HG03521 (cell line): ENCODE data around the gene EPB41L4A.

Experiments used
- ATAC-seq: cut with Tn5 transposase; IDR thresholded peaks from one replicate; pipeline ENCODE4 v1.9.1; 2021; ENCODE audit warnings: mild to moderate bottlenecking, moderate library complexity; ENCODE audit not compliant: unreplicated experiment

The EPB41L4A gene

DNA sequence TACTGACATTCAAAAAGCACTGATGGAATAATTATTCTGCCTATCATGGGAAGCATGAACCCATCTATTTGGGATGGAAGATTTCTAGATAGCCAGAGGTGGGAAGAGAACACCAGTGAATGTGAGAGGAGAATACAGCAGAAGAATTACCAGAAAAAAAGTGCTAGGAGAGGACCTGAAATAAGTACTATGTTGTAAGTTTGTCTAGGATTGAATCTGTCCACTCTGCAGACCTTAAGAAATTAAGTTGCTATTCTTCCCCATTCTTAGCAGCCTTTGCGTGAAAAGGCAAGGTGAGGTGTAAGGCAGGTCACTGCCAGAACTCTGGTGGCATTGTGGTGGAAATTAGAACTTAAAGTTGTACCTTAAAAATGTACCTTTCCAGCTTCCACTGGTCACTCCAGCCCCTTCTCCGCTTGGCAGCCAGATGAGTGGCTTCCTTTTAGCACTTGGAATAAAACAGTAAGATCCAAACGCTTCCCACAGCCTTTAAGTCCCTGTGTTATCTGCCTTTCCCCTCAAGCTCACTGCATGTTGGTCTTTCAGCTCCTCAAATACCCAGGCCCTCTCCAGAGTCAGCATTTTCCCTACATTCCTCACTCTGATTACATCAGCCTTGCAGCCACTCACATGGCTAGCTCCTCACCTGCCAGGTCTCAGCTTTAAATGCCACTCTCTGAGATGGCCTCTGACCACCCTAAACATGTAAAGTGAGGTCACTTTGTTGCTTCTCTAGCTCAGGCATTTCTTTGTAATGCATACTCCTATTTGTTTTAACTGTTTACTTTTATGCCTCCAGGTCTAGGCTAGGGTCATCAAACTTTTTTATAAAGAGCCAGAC lies 253.0 kb downstream of the EPB41L4A start:
- no peak for ATAC-seq

DNA sequence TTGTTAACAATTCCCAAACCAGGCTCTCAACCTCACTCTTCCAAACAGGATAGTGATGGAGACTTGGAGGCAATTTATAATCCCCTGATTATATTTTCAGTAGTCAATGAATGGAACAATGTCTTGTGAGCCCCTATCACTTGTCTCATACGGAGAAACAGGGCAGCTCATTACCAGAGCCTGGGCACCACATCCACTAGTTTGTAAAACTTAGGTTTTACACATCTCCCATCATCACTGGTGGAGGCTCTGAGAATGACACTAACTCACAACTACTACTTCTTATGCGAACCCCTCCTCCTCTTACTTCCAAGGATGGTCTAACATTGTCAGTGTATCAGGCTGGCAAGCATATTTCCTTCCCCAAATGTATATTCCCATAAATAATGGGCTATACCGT lies 253.7 kb downstream of the EPB41L4A start:
- ATAC-seq = no peak

DNA sequence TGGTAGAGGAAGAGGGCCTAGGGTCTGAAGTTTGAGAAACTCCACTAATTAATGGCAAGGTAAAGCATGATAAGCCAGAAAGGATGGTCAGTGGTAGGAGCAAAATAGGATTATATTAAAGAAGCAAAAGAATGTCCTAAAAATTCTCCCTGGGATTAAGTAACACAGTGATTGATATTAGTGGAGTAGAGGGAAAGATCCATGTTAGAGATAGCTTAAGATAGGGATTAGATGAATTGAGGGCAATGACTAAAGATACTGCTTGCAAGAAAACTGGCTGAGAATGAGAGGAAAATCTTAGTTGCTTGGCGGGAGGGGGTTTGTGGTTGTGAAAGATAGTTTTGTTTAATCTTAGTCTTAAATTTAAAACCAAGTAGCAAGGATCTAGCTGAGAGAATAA lies 255.6 kb downstream of the EPB41L4A start:
- ATAC-seq = no peak

DNA sequence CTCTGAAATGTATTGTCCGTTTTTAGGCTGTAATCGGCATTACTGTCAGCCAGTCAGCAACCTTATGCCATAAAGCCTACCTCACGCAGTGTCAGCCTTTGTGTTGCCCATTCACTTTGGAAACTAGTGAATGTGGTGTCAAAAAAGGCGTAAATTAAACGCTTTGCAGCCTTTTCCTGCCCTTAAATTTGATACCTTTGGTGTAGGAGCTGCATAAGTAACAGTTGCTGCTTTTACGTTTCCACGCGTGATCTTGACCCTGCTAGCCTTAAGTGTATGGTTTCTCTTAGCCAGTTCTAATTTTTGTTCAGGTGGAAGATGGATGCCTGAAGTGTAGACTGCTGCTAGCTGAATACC lies 257.7 kb downstream of the EPB41L4A start:
- ATAC-seq = no peak

DNA sequence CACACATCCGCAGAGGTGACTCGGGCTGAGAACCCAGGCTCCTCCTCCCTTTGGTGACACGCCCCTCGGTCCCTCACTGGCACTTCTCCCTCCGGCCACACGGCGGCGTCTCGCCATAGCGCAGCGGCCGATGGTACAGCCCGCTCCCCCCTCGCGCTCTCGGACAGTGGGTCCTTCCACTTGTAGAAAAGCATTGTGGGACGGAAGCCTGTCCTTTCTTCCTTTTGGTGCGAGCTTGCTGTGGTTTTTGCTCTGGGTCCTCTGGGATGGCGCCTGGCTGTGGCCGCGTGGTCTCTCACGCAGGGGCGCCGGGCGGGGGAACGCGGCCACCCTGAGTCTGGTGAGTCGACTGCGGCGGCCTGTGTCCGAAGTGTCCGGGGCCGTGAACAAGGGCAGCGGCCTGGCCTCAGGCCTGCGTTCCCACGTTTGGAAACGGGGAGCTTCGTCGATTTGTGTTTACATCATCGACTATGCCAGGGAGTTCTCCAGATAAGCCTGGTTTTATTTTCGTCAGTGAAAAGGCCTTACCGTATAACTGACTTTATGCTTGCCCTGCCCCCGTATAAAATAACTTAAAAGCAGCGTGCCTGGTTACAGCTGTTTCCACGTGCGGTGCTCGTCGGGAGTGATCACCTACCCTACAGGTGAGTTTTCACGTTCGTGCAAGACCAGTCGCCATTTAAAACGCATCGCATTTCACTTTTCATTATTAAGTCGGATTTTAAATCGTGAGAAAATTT lies 258.3 kb downstream of the EPB41L4A start:
- peak; percentile 97 for ATAC-seq

DNA sequence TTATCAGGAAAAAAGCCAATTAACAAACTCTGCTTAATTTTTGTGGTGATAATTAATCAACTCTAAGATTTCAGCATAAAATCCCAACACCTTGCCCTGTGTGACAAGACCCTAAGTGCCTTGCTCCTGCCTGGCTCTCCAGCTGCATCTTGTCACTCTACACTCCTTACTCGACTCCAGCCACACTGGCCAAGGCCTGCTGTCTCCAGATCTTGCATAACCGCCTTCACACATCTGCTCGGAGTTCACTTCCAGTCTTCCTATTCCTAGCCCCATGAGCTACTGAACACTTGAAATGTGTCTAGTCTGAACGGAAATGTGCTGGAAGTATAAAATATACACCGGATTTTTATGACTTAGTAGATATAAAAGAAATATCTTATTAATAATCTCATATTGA lies 259.6 kb downstream of the EPB41L4A start:
- no peak for ATAC-seq

DNA sequence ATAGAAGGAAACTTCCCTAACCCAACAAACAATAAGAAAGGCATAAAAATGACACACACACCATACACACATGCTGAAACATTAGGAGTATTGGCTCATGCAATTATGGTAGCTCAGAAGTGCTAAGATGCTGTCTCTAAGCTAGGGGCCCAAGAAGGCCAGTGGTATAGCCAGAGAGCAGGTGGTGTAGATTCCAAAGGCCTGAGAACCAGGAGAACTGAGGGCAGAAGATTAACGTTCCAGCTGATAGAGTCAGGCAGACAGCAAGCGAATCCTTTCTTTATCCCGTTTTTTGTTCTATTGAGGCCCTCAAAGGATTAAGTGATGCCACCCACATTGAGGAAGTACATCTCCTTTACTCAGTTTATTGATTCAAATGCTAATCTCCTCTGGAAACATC lies 262.9 kb downstream of the EPB41L4A start:
- no peak for ATAC-seq

DNA sequence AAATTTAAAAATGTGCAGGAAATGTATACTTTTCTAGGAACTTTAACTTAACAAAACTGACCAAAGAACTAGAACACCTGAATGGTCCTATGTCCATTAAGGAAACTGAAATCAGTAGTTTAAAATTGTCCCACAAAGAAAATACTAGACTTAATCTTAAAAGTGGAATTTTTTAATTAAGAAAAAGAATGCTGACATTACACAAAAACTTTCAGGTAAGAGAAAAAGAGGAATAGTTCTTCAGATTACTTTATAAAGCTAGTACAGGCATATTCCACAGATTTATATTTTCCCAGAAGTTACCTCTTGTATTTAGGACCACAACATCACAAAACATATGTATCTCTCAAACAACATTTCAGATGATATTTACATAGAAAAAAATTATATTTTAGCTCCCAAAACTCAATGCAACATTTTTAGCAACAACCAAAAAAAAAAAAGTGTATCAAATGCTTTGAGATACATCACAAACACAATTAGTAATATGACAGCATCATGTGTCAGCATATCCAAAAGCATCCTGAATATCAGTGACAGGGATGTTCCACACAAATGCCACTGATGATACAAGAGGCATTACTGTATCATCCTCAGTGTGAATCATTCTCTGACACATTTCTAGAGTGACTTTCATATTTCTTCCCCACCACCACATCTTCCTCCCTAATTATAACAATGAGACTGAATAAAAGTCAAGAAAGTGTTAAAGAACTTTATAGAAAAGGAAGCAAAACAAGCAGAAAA lies 264.0 kb downstream of the EPB41L4A start:
- ATAC-seq = no peak

DNA sequence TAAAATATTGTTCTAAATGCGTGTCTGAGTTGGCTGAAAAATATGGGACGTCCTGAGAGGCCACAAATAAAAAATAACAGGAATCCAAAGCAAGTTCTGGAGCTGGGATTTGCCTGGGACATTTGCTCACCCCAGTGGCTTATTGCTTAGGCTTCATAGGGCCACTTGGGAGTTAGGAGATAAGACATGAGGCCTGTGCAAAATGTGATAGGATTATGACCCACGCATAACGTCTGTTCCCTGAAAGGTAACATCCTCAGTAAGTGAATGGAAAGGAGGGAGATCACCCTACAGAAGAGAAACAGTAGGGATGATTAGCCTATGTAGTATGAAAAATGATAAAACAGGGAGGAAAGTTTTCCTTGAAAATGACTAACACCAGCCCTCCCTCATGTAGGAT lies 269.4 kb downstream of the EPB41L4A start:
- no peak for ATAC-seq

DNA sequence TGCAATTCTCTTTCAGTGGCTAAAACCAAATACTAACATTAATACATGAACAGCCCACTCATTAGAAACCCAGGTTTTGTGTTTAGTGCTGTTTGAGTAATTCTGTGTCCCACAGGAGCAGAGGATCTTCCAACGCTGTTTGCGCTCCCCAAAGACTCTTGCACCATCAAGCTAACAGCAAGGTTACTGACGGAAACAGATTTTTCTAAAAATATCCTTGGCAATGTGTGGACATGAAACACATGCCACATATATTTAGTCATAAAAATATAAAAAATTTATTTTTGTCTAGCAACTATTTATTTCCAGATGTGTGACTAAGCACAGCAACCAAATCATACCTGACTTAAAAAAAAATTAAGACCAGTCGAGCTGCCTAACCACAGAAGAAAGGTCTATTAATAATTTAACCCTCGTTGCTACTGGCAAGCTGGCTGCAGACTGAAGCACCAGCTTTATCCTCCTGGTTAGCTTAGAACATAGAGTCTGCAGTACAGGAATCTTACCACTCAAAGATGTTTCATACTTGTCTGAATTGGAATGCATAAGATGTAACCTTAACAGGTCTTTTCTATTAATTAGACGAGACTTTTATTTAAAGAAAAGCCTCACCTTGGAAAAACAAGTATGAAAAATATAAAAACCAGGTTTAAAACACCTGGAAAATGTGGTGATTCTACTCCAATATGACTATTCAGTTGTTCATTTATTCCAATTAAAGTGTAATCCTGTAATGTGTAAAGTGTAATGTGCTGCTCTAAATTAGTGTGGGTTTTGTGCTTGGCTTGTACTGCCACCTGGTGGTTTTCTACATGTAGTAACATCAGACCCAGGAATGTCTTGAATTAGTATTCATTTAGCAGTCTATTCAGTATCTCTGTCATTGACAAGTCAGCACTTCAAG lies 272.5 kb downstream of the EPB41L4A start:
- peak; percentile 63 for ATAC-seq

DNA sequence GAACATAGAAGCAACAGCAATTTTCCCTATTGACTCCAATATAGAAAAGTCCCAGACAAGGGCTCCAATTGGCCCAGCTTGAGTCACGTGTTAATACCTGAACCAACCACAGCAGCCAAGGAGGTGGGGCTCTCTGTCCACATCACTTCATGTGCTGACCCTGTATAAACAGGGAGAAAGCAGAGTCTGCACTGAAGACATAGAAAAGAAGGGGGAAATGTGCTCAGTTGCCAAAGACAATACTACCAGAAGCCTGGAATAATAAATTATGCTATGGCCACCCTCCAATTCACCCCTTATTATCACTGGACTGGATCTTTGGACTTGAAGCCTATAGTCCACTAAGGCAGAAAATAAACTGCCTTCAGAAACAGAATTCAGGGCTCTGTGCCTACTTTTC lies 275.4 kb downstream of the EPB41L4A start:
- no peak for ATAC-seq

DNA sequence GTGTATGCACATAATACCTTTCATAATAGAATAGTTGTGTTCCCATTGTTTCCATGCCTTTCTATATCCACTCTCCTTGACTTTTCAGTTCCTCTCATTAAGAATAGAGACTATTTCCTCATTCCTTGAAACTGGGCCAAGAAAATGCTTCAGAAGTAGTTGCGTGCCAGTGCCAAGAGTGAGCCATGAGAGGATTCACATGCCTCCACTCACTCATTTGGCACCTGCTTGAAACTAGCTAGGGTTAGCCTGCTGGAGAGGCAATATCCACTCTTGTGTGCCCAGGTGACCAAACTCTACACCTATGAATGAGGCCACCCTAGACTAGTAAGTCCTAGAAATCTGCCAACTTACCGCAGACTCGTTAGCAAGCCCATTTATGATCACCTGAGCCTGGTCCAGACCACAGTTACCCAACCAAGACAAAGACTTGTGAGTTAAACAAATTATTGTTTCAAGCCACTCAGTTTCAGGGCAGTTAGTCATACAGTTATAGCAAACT lies 276.3 kb downstream of the EPB41L4A start:
- ATAC-seq = no peak

DNA sequence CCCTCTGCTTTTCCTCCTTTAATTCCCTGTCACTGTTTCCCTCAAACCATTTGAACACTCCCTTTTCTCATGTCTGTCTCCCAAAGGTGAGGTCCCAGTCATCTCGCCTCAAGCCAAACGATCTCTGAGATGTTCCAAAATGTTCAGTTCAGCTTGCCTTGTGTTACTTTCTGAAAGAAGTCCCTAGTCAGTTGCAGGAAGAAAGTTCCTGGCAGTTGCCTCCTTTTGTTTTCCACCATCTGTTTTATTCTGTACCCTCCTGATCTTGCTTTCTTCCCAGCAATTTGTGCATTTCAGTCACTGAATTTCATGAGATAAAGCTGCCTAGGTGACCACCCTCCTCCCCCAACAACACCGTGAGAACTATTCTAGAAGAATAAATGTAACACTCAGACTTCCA lies 277.5 kb downstream of the EPB41L4A start:
- ATAC-seq = no peak

DNA sequence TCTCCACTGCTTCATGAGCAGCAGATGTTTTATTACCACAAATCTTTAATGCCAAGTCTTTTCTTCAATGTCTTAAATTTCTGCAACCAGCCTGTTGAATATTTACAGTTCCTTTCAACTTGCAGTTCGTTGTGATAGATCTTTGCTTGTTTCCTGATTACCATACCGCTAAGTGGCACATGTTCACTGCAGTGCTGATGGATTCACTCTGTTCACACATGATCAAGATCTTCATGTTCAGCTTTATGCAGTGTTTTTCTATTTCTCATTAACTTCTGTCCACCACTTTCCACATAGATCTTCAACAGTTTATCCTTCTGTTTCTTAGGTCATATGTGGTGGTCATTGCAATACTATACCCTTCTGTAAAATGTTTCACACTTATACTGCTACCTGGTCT lies 280.6 kb downstream of the EPB41L4A start:
- no peak for ATAC-seq

DNA sequence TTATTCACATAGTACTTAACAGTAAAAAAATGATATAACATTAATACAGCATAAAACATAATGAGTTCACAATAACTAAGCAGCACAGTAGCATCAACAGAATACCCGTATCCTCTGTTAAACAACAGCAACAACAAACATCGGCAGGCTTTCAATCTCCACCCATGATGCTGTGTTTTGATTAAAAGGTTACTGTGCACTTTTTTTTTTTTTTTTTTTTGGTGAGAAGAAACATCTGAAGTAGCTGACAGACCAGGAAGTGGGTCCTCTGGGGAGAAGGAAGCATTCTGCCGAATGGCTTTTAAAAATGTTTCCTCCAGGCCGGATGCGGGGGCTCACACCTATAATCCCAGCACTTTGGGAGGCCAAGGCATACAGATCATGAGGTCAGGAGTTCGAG lies 282.3 kb downstream of the EPB41L4A start:
- no peak for ATAC-seq

DNA sequence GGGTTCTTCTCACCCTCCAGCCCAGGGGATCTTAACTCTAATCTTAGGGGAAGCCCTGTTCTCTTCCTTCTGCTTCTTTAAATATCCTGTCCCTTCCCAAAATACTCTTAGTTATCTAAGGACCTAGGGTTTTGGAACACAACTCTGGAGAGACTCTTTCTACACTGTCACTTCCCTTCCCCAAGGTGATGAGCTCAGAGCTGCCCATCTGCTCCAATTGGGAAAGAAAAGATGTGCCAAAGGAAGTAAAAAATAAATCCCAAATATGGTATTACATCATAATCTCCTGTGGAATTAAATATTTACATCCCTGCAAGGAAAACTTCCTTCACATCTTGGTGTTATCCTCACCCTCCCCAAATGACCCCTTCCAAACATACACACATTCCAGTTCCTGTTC lies 291.2 kb downstream of the EPB41L4A start:
- no peak for ATAC-seq

DNA sequence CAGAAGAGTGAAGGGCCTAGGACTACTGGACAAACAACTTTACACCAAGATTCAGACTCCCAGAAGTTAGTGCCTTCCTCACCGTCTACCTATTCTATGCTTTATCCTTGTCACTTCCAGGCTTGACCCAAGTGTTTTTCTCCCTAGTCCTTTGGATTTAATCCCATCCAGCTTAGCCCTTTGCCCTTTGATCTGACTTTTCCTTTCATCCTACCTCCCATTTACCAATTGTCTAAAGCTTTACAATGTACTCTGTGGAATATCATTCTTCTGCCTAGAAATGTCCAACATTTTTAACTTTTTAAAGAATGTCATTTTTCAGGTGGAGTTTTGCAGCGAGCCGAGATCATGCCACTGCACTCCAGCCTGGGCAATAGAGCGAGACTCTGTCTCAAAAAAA lies 292.1 kb downstream of the EPB41L4A start:
- no peak for ATAC-seq

DNA sequence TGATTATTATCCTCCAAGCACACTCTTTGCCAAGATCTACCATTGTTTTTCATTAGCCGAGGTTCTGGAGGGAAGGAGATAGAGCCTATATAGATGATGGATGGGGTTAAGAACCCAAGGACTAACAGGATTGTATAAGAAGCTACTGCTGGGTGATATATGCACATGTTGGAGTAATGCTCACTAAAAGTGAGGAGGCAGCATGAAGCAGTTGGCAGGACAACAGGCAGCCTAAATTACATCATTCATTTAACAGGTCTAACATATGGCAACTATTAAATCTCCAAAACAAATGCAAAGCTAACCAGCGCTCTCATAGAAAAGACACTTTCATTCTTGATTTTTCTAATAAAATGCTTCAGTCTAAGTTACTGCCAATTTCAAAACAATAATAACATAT lies 293.2 kb downstream of the EPB41L4A start:
- ATAC-seq = no peak

DNA sequence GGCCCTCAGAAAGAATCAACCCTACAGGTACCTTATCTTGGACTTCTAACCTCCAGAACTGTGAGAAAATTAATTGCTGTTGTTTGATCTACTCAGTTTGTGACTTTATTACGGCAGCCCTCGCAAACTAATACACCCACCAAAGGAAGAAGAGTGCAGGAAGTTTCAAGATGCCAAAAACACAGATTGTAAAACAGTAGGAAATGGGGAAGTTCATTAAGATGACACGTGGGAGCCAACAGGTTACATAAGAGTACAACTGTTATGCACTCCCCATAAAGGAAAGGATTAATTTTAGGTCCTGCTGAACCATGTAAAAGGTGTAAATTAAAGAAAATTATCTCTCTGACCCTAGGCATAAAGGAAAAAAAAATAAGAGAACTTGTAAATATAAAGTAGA lies 294.3 kb downstream of the EPB41L4A start:
- ATAC-seq = no peak

DNA sequence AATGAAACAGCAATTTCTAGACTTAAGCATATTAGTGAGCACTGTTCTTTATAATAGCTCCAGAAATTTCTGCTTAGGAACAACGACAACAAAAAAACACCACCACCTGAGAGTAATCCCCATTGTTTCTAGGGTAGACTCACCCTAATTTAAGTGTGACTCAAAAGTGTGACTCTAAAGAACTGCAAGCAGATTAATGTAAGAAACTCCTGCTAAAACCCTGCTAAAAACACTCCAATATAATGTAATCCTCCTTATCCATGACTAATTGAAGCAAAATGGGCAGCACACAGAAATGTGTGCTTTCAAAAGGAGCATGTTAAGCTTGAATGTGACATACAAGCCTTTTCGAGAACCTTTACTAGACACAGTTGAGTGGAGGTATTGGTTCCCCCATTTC lies 296.0 kb downstream of the EPB41L4A start:
- no peak for ATAC-seq

DNA sequence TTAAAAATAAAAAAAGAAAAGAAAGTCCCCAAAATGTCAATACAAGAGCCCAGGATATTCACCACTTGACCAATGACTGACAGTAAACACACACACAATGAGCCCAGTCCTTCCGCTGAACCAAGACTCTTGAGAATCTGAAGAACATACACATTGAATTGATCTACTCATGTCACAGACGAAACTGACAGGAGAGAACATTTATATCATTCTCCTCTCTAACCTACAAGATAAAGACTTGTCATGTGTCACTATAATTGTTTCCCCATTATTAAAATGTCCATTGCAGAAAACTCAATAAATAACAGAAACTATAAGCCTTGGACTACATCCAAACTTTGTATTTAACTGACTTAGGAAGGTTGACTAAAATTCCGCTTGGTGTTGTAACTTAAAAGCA lies 296.7 kb downstream of the EPB41L4A start:
- ATAC-seq = no peak
